EH (cell line): ENCODE results near the gene DIPK1B.
A peak's percentile ranks its signal among the peaks of the same experiment; 100 is the strongest.

Experiments
- DNase-seq: peaks from one replicate; pipeline ENCODE4 v3.0.0-alpha.2; 2015; ENCODE audit warnings: low read depth

Gene DIPK1B

GRCh38 chr9:136711751-136712689 lies at the start of gene DIPK1B:
Gene DIPK1B (plus strand): TSS chr9:136712572. CDS start chr9:136712666, 94 bp downstream.
- DNase-seq = no peak

GRCh38 chr9:136662656-136663581 lies 49.5 kb upstream of the DIPK1B start, which contains the start of gene EGFL7:
Gene EGFL7 (plus strand): TSS chr9:136662916. CDS start chr9:136668283, 5,367 bp downstream.
- no peak for DNase-seq

- DNase-seq = no peak
These were observed 48.1 kb upstream of the DIPK1B start for GRCh38 chr9:136664000-136664915.

GRCh38 chr9:136665111-136665703 lies 47.2 kb upstream of the DIPK1B start:
- peak; percentile 27 for DNase-seq

GRCh38 chr9:136665704-136666371 lies 46.5 kb upstream of the DIPK1B start:
- DNase-seq = no peak

GRCh38 chr9:136666372-136667213 lies 45.8 kb upstream of the DIPK1B start:
- DNase-seq = peak; percentile 20

- DNase-seq = no peak
These were observed 45.0 kb upstream of the DIPK1B start for GRCh38 chr9:136667214-136667939.

- no peak for DNase-seq
These were observed 44.2 kb upstream of the DIPK1B start for GRCh38 chr9:136667940-136668760.

GRCh38 chr9:136668983-136669790 lies 43.2 kb upstream of the DIPK1B start:
- DNase-seq = peak; percentile 28

- DNase-seq = no peak
These were observed 42.4 kb upstream of the DIPK1B start for GRCh38 chr9:136669791-136670464.

- no peak for DNase-seq
These were observed 41.7 kb upstream of the DIPK1B start for GRCh38 chr9:136670576-136671253.

- no peak for DNase-seq
These were observed 41.1 kb upstream of the DIPK1B start for GRCh38 chr9:136671254-136671614.

GRCh38 chr9:136671646-136672430 lies 40.5 kb upstream of the DIPK1B start:
- DNase-seq = peak; percentile 21

- DNase-seq = no peak
These were observed 39.8 kb upstream of the DIPK1B start for GRCh38 chr9:136672431-136673087.
